ENCODE results near the gene SHB. TPM values are rescaled to one million over a fixed set of nuclear protein-coding genes. Genes with fewer than 3 reads are reported as not detected.

Gene SHB, protein sequence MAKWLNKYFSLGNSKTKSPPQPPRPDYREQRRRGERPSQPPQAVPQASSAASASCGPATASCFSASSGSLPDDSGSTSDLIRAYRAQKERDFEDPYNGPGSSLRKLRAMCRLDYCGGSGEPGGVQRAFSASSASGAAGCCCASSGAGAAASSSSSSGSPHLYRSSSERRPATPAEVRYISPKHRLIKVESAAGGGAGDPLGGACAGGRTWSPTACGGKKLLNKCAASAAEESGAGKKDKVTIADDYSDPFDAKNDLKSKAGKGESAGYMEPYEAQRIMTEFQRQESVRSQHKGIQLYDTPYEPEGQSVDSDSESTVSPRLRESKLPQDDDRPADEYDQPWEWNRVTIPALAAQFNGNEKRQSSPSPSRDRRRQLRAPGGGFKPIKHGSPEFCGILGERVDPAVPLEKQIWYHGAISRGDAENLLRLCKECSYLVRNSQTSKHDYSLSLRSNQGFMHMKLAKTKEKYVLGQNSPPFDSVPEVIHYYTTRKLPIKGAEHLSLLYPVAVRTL
- polyA plus RNA-seq: 9.4 to 18.0 TPM (median 10.9 TPM) in 3 replicates
- polyA plus RNA-seq (2011; ENCODE audit: low read depth): 10.8 TPM
- polyA plus RNA-seq (2011; cell fraction: cytosol; rRNA removed): 9.2 and 13.0 TPM in 2 replicates
- polyA plus RNA-seq (2011; cell fraction: nucleus; rRNA removed): 12.5 and 15.5 TPM in 2 replicates
- 19.8 and 20.4 TPM in 2 replicates for polyA plus RNA-seq (2012; ENCODE audit: low replicate concordance)
- 11.6 to 24.3 TPM (median 12.2 TPM) in 3 replicates for polyA minus RNA-seq
- 17.5 TPM for polyA minus RNA-seq (2011; cell fraction: cytosol; rRNA and poly(A)+ RNA removed)
- 17.8 and 18.4 TPM in 2 replicates for polyA minus RNA-seq (2011; cell fraction: nucleus; rRNA and poly(A)+ RNA removed)

GRCh38 chr9:38068701-38069628 is at the start of gene SHB:
Gene SHB, minus strand, starts transcription at chr9:38069227. Its CDS starts 582 bp downstream, at chr9:38068645.
- dilution Hi-C loops (cut with MboI; ENCODE audit: extremely low pct_ligation_motif_present, low sequenced_read_pairs): loop anchor here (25.0 kb wide), 1 partner anchor 93 kb away; no protein-coding TSS in a partner anchor
- DNase-seq (ENCODE audit: low read depth, low spot score) (no peak), FAIRE-seq (no peak)
- TF ChIP-seq, protein P1, sequence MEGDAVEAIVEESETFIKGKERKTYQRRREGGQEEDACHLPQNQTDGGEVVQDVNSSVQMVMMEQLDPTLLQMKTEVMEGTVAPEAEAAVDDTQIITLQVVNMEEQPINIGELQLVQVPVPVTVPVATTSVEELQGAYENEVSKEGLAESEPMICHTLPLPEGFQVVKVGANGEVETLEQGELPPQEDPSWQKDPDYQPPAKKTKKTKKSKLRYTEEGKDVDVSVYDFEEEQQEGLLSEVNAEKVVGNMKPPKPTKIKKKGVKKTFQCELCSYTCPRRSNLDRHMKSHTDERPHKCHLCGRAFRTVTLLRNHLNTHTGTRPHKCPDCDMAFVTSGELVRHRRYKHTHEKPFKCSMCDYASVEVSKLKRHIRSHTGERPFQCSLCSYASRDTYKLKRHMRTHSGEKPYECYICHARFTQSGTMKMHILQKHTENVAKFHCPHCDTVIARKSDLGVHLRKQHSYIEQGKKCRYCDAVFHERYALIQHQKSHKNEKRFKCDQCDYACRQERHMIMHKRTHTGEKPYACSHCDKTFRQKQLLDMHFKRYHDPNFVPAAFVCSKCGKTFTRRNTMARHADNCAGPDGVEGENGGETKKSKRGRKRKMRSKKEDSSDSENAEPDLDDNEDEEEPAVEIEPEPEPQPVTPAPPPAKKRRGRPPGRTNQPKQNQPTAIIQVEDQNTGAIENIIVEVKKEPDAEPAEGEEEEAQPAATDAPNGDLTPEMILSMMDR (optimal IDR thresholded peaks at IDR 0.05 in 1 of 3, IDR thresholded peaks at IDR 0.05 in 1 of 3, conservative IDR thresholded peaks at IDR 0.05 in 1 of 3; ENCODE audit: extremely low read depth in 1 of 3, insufficient read depth in 2 of 3, low read length in 3 of 3): peak in 2 of 3 experiments; percentile 52 to 65
- TF ChIP-seq EZH2 (IDR thresholded peaks at IDR 0.05; ENCODE audit: low read length): no peak
- H4K20me1 ChIP-seq (ENCODE audit: control insufficient read depth, extremely low read depth, insufficient read depth, low read length): peaks cover 9% of the 10 kb centered on the region
- no peaks in the 10 kb centered on the region for H3K9me1 ChIP-seq (ENCODE audit: control insufficient read depth, extremely low read depth, insufficient read depth, low read length)
- H3K9me3 ChIP-seq (ENCODE audit: control insufficient read depth, low read depth, low read length): no peaks in the 10 kb centered on the region
- peak within 1 kb of the TSS; percentile 82 for H2AFZ ChIP-seq (ENCODE audit: control insufficient read depth, low read length)
- peak within 1 kb of the TSS; percentile 61 for H3K27ac ChIP-seq (ENCODE audit: control insufficient read depth, insufficient read depth, low read length)
- peaks cover 26% of the 10 kb centered on the region for H3K4me1 ChIP-seq (ENCODE audit: control insufficient read depth, extremely low read depth, insufficient read depth, low read length)
- no peaks in the 10 kb centered on the region for H3K27me3 ChIP-seq (ENCODE audit: control insufficient read depth, extremely low read depth, insufficient read depth, low read length)
- H3K4me3 ChIP-seq (ENCODE audit: control insufficient read depth in 2 of 3, extremely low read depth in 1 of 3, insufficient read depth in 2 of 3, low read depth in 1 of 3, low read length in 3 of 3): peak within 1 kb of the TSS; percentile 74 to 97 (median 81)
- peaks cover 0 to 3% of the 10 kb centered on the region in 2 experiments for H3K36me3 ChIP-seq (ENCODE audit: control insufficient read depth in 2 of 2, extremely low read depth in 1 of 2, insufficient read depth in 2 of 2, low read length in 2 of 2)
- peak within 1 kb of the TSS; percentile 89 for H3K4me2 ChIP-seq (ENCODE audit: control insufficient read depth, extremely low read depth, insufficient read depth, low read depth, low read length)
- peak within 1 kb of the TSS; percentile 84 for H3K9ac ChIP-seq (ENCODE audit: control insufficient read depth, extremely low read depth, insufficient read depth, low read length)
- peaks cover 46% of the 10 kb centered on the region for H3K79me2 ChIP-seq (ENCODE audit: control insufficient read depth, insufficient read depth, low read length)

- Histone ChIP-seq H2AFZ (ENCODE audit: control insufficient read depth, low read length) (no peak overlapping the region), H3K4me2 (ENCODE audit: control insufficient read depth, extremely low read depth, insufficient read depth, low read depth, low read length) (no peak overlapping the region), H3K36me3 (ENCODE audit: control insufficient read depth in 2 of 2, extremely low read depth in 1 of 2, insufficient read depth in 2 of 2, low read length in 2 of 2) (no peaks in the 10 kb centered on the region), H3K9ac (ENCODE audit: control insufficient read depth, extremely low read depth, insufficient read depth, low read length) (no peak overlapping the region), H3K27ac (ENCODE audit: control insufficient read depth, insufficient read depth, low read length) (no peak overlapping the region), H4K20me1 (ENCODE audit: control insufficient read depth, extremely low read depth, insufficient read depth, low read length) (no peaks in the 10 kb centered on the region), H3K4me3 (ENCODE audit: control insufficient read depth in 2 of 3, extremely low read depth in 1 of 3, insufficient read depth in 2 of 3, low read depth in 1 of 3, low read length in 3 of 3) (no peak overlapping the region), H3K27me3 (ENCODE audit: control insufficient read depth, extremely low read depth, insufficient read depth, low read length) (no peaks in the 10 kb centered on the region), H3K79me2 (ENCODE audit: control insufficient read depth, insufficient read depth, low read length) (no peaks in the 10 kb centered on the region), H3K9me3 (ENCODE audit: control insufficient read depth, low read depth, low read length) (no peaks in the 10 kb centered on the region), H3K4me1 (ENCODE audit: control insufficient read depth, extremely low read depth, insufficient read depth, low read length) (no peaks in the 10 kb centered on the region), H3K9me1 (ENCODE audit: control insufficient read depth, extremely low read depth, insufficient read depth, low read length) (no peaks in the 10 kb centered on the region)
- dilution Hi-C loops (cut with MboI; ENCODE audit: extremely low pct_ligation_motif_present, low sequenced_read_pairs): no loop called here
- FAIRE-seq (no peak), DNase-seq (ENCODE audit: low read depth, low spot score) (no peak)
- TF ChIP-seq EZH2 (IDR thresholded peaks at IDR 0.05; ENCODE audit: low read length): no peak
- TF ChIP-seq, protein P1 (optimal IDR thresholded peaks at IDR 0.05 in 1 of 3, IDR thresholded peaks at IDR 0.05 in 1 of 3, conservative IDR thresholded peaks at IDR 0.05 in 1 of 3; ENCODE audit: extremely low read depth in 1 of 3, insufficient read depth in 2 of 3, low read length in 3 of 3): no peak
Measured at GRCh38 chr9:38117651-38118050, 48.6 kb upstream of the SHB start.
